GM23338 (cell line): ENCODE measurements around the gene ARFGAP2. TPM values are rescaled to one million over a fixed set of nuclear protein-coding genes. Genes with fewer than 3 reads are reported as not detected.

Experiments used
- ATAC-seq: fragments of 200-7000 bp; cut with Tn5 transposase; 3 replicates; pipeline ENCODE4 v1.9.1; 2020
- DNase-seq: peaks from one replicate; pipeline ENCODE4 v3.0.0-alpha.2; 2015; ENCODE audit warnings: low spot score
- H2AFZ ChIP-seq: fragments of 200-600 bp; sonication (generic); 2 replicates; pipeline ENCODE4 v1.8.0; 2016; ENCODE audit warnings: antibody characterized with exemption, mild to moderate bottlenecking, moderate library complexity
- H3F3A ChIP-seq: fragments of 200-600 bp; sonication (generic); replicated peaks from 2 replicates; pipeline ENCODE4 v1.8.0; 2017; ENCODE audit warnings: antibody characterized with exemption, mixed run types, low read depth
- H3K27ac ChIP-seq: fragments of 200-600 bp; sonication (generic); 2 replicates; pipeline ENCODE4 v1.6.1; 2016; ENCODE audit warnings: low read depth
- H3K27me3 ChIP-seq: fragments of 200-600 bp; sonication (generic); 2 replicates; pipeline ENCODE4 v1.8.0; 2016; ENCODE audit warnings: mild to moderate bottlenecking, mixed run types, moderate library complexity; ENCODE audit not compliant: insufficient read depth
- H3K36me3 ChIP-seq: fragments of 200-600 bp; sonication (generic); 2 replicates; pipeline ENCODE4 v1.8.0; 2016; ENCODE audit warnings: mild to moderate bottlenecking; ENCODE audit not compliant: insufficient read depth
- H3K4me1 ChIP-seq: fragments of 200-600 bp; sonication (generic); 2 replicates; pipeline ENCODE4 v1.8.0; 2016; ENCODE audit warnings: mild to moderate bottlenecking, moderate library complexity; ENCODE audit not compliant: insufficient read depth
- H3K4me2 ChIP-seq: fragments of 200-600 bp; sonication (generic); 2 replicates; pipeline ENCODE4 v1.7.1; 2017; ENCODE audit warnings: mixed run types
- H3K4me3 ChIP-seq: fragments of 200-600 bp; sonication (generic); 2 replicates; pipeline ENCODE4 v1.6.1; 2016; ENCODE audit warnings: mixed run types
- H3K79me2 ChIP-seq: fragments of 200-600 bp; sonication (generic); replicated peaks from 2 replicates; pipeline ENCODE4 v1.8.0; 2017; ENCODE audit warnings: mild to moderate bottlenecking; ENCODE audit not compliant: insufficient read depth
- H3K9me2 ChIP-seq: fragments of 200-600 bp; sonication (generic); 2 replicates; pipeline ENCODE4 v1.8.0; 2017; ENCODE audit not compliant: insufficient read depth
- H4K20me1 ChIP-seq: fragments of 200-600 bp; sonication (generic); replicated peaks from 2 replicates; pipeline ENCODE4 v1.8.0; 2017; ENCODE audit warnings: mild to moderate bottlenecking; ENCODE audit not compliant: insufficient read depth
- H3K27ac Mint-ChIP-seq: 2 replicates; pipeline ENCODE4 v1.8.0; 2020; ENCODE audit warnings: inconsistent platforms, mild to moderate bottlenecking, moderate library complexity, mixed read lengths
- H3K27me3 Mint-ChIP-seq: 3 replicates; pipeline ENCODE4 v1.8.0; 2022; ENCODE audit warnings: low read depth, mild to moderate bottlenecking, moderate library complexity, mixed read lengths, inconsistent platforms; ENCODE audit not compliant: insufficient read depth, poor library complexity
- H3K36me3 Mint-ChIP-seq: 3 replicates; pipeline ENCODE4 v1.8.0; 2021; ENCODE audit warnings: low read depth, mild to moderate bottlenecking, inconsistent platforms, moderate library complexity, mixed read lengths
- H3K4me1 Mint-ChIP-seq: 3 replicates; pipeline ENCODE4 v1.8.0; 2020; ENCODE audit warnings: mild to moderate bottlenecking, inconsistent platforms, mixed read lengths
- H3K4me3 Mint-ChIP-seq: 3 replicates; pipeline ENCODE4 v1.8.0; 2021; ENCODE audit warnings: moderate library complexity, mild to moderate bottlenecking, inconsistent platforms, mixed read lengths
- H3K9me3 Mint-ChIP-seq: 3 replicates; pipeline ENCODE4 v1.8.0; 2020; ENCODE audit warnings: moderate library complexity, mild to moderate bottlenecking, inconsistent platforms, mixed read lengths
- EZH2phosphoT487 ChIP-seq: fragments of 200-600 bp; sonication (generic); IDR thresholded peaks from one replicate; pipeline ENCODE4 v1.8.1; 2018; ENCODE audit warnings: antibody characterized with exemption; ENCODE audit not compliant: unreplicated experiment
- STAT1 ChIP-seq: IDR thresholded peaks from one replicate; pipeline ENCODE4 v1.6.1; 2016; ENCODE audit warnings: antibody characterized with exemption; ENCODE audit not compliant: unreplicated experiment
- ZNF331 ChIP-seq: fragments of 250-450 bp; sonication (Bioruptor Pico); IDR thresholded peaks from 2 replicates; pipeline ENCODE4 v1.5.0; 2020; ENCODE audit warnings: low read depth, mild to moderate bottlenecking, moderate library complexity
- polyA plus RNA-seq: library from polyadenylated mRNA; unstranded; fragments of >200 nt; fragmentation: Nextera tagmentation; extraction: Ambion mirVana; gene quantifications from 2 replicates; pipeline ENCODE4 v1.2.1, GENCODE V29; 2016
- total RNA-seq: library from RNA; depleted of rRNA; stranded (reverse); fragments of >200 nt; shearing (Covaris generic); gene quantifications from 2 replicates; pipeline ENCODE4 v1.2.3, GENCODE V29; 2014
- TF ChIP-seq, protein P1 (sequence below): IDR thresholded peaks from one replicate; pipeline ENCODE4 v1.6.1; 2018; ENCODE audit warnings: antibody characterized with exemption; ENCODE audit not compliant: unreplicated experiment
- TF ChIP-seq, protein P2 (sequence below), 2 experiments: fragments of 200-600 bp in 1 of 2; sonication (generic) in 1 of 2; conservative IDR thresholded peaks; 2 replicates each; pipeline versions ENCODE4 v1.5.1 to v1.6.1; 2016 to 2017; ENCODE audit warnings: antibody characterized with exemption in 2 of 2, low read depth in 2 of 2, mild to moderate bottlenecking in 2 of 2, moderate library complexity in 1 of 2
- TF ChIP-seq, protein P3 (sequence below): fragments of 250-450 bp; sonication (Bioruptor Pico); IDR thresholded peaks from 2 replicates; pipeline ENCODE4 v1.5.0; 2020; ENCODE audit warnings: mild to moderate bottlenecking, moderate library complexity

The ARFGAP2 gene
- total and polyA plus RNA-seq, 2 experiments from 2014 or later: 25.6 to 122 TPM

DNA sequence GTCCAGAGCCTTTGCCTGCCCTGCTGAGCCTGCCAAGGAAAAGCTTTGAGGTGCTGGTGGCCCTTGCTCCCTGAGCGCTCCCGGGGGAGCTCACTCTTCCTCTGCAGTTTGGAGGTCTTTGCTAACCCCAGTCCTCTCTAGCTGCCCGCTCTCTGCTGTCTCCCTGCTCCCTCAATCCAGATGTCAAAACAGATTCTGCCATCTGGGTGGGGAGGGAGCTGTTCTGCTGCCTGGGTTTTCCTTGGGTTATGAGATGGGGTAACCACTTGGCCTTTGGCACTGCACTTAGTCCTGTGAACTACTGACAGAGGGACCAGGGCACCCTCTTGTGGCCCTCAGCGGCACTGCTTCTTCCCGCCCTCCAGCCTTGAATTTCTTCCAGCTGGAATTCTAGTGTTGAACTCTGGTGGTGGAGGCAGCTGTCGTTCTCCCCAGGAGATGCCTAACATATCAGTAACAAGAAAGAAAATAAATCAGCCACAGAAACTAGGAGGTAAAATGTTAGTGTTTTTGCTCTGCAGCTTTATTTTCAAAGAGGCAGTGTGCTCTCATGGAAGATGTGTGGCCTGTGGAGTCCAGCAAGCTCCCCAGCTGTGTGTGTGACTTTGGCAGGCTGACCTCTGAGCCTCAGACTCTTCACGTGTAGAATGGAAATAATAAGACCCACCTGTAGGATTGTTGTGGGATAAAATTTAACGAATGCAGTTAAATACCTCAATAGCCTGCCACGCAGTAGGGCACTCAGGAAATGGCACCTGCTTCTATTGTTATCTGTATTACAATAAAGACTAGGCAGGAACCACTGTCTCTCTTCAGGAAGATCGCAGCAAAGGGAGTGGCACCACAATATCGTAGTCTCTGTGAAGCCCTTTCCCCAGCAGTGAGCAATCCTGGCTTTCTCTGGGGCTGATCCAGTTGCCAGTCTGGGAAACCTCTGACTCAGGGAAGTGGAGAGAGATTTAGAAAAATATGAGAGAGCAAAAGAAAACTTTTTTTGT is 23.4 kb downstream of the ARFGAP2 start:
- Histone ChIP-seq H3K4me3 (no peak overlapping the region), H3F3A (no peaks in the 10 kb centered on the region), H3K36me3 (no peaks in the 10 kb centered on the region), H3K27me3 (no peaks in the 10 kb centered on the region), H3K27ac (no peak overlapping the region), H3K79me2 (no peaks in the 10 kb centered on the region), H3K4me2 (peak overlapping the region; percentile 13; the same call in 1 of the 2 replicates), H3K9me2 (no peaks in the 10 kb centered on the region), H2AFZ (no peak overlapping the region), H3K4me1 (peaks cover 6% of the 10 kb centered on the region), H4K20me1 (no peaks in the 10 kb centered on the region; the same call in 1 of the 2 replicates)
- Mint-ChIP-seq H3K27me3 (peaks cover 7% of the 10 kb centered on the region), H3K4me1 (peaks cover 20% of the 10 kb centered on the region), H3K27ac (no peak overlapping the region), H3K4me3 (no peak overlapping the region), H3K36me3 (no peaks in the 10 kb centered on the region), H3K9me3 (no peaks in the 10 kb centered on the region)
- DNase-seq (peak; percentile 93), ATAC-seq (peak; percentile 90)
- TF ChIP-seq, protein P1, sequence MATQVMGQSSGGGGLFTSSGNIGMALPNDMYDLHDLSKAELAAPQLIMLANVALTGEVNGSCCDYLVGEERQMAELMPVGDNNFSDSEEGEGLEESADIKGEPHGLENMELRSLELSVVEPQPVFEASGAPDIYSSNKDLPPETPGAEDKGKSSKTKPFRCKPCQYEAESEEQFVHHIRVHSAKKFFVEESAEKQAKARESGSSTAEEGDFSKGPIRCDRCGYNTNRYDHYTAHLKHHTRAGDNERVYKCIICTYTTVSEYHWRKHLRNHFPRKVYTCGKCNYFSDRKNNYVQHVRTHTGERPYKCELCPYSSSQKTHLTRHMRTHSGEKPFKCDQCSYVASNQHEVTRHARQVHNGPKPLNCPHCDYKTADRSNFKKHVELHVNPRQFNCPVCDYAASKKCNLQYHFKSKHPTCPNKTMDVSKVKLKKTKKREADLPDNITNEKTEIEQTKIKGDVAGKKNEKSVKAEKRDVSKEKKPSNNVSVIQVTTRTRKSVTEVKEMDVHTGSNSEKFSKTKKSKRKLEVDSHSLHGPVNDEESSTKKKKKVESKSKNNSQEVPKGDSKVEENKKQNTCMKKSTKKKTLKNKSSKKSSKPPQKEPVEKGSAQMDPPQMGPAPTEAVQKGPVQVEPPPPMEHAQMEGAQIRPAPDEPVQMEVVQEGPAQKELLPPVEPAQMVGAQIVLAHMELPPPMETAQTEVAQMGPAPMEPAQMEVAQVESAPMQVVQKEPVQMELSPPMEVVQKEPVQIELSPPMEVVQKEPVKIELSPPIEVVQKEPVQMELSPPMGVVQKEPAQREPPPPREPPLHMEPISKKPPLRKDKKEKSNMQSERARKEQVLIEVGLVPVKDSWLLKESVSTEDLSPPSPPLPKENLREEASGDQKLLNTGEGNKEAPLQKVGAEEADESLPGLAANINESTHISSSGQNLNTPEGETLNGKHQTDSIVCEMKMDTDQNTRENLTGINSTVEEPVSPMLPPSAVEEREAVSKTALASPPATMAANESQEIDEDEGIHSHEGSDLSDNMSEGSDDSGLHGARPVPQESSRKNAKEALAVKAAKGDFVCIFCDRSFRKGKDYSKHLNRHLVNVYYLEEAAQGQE: no peak
- TF ChIP-seq, protein P2, sequence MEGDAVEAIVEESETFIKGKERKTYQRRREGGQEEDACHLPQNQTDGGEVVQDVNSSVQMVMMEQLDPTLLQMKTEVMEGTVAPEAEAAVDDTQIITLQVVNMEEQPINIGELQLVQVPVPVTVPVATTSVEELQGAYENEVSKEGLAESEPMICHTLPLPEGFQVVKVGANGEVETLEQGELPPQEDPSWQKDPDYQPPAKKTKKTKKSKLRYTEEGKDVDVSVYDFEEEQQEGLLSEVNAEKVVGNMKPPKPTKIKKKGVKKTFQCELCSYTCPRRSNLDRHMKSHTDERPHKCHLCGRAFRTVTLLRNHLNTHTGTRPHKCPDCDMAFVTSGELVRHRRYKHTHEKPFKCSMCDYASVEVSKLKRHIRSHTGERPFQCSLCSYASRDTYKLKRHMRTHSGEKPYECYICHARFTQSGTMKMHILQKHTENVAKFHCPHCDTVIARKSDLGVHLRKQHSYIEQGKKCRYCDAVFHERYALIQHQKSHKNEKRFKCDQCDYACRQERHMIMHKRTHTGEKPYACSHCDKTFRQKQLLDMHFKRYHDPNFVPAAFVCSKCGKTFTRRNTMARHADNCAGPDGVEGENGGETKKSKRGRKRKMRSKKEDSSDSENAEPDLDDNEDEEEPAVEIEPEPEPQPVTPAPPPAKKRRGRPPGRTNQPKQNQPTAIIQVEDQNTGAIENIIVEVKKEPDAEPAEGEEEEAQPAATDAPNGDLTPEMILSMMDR (conservative IDR thresholded peaks at IDR 0.05; ENCODE audit: low read depth in 2 of 2): peak; percentile 99
- TF ChIP-seq ZNF331 (CRISPR knock-in tag): no peak

DNA sequence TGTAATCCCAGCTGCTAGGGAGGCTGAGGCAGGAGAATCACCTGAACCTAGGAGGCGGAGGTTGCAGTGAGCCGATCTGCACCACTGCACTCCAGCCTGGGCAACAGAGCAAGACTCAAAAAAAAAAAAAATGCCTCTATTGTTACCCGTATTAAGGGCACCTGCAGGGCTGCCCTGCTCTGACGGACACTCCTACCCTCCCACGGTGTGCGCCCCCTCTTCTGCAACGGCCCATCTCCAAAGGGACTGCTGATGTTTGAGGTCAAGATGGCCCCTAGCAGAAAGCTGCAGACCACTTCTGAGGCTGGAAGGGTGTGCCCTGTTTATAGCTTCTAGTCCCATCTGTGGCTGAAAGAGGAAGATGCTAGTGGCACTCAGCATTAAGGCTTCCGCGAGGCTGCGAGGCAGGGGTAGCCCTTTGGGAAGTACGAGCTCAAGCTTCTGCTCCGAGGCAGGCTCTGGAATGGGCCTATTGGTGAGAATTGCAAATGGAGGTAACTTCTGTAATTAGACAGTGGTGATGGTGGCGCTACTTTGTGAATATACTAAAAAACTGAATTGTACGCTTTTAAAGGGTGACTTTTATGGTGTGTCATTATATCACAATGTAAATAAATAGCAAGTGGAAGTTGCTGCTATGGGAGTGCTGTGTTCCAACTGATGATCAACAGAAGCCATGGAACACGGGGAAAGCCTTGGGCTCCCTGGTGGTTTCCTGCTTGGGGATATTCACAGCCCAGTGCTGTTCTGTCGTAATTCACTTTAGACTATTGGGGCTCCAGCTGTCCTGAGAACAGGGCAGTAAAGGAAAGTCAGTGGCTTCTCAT is 24.3 kb downstream of the ARFGAP2 start:
- H3K79me2 ChIP-seq: no peaks in the 10 kb centered on the region
- ATAC-seq: no peak
- Mint-ChIP-seq H3K4me3 (no peak overlapping the region), H3K27me3 (peaks cover 7% of the 10 kb centered on the region), H3K27ac (no peak overlapping the region), H3K9me3 (no peaks in the 10 kb centered on the region), H3K36me3 (no peaks in the 10 kb centered on the region), H3K4me1 (peaks cover 20% of the 10 kb centered on the region)
- DNase-seq: no peak
- H3K4me2 ChIP-seq: no peak overlapping the region
- H2AFZ ChIP-seq: no peak overlapping the region
- no peaks in the 10 kb centered on the region; the same call in 1 of the 2 replicates for H4K20me1 ChIP-seq
- H3K27ac ChIP-seq: no peak overlapping the region
- H3K9me2 ChIP-seq: no peaks in the 10 kb centered on the region
- H3F3A ChIP-seq: no peaks in the 10 kb centered on the region
- no peaks in the 10 kb centered on the region for H3K27me3 ChIP-seq
- peaks cover 6% of the 10 kb centered on the region for H3K4me1 ChIP-seq
- no peaks in the 10 kb centered on the region for H3K36me3 ChIP-seq
- H3K4me3 ChIP-seq: no peak overlapping the region
- TF ChIP-seq STAT1 (no peak), EZH2phosphoT487 (no peak)
- TF ChIP-seq, protein P3, sequence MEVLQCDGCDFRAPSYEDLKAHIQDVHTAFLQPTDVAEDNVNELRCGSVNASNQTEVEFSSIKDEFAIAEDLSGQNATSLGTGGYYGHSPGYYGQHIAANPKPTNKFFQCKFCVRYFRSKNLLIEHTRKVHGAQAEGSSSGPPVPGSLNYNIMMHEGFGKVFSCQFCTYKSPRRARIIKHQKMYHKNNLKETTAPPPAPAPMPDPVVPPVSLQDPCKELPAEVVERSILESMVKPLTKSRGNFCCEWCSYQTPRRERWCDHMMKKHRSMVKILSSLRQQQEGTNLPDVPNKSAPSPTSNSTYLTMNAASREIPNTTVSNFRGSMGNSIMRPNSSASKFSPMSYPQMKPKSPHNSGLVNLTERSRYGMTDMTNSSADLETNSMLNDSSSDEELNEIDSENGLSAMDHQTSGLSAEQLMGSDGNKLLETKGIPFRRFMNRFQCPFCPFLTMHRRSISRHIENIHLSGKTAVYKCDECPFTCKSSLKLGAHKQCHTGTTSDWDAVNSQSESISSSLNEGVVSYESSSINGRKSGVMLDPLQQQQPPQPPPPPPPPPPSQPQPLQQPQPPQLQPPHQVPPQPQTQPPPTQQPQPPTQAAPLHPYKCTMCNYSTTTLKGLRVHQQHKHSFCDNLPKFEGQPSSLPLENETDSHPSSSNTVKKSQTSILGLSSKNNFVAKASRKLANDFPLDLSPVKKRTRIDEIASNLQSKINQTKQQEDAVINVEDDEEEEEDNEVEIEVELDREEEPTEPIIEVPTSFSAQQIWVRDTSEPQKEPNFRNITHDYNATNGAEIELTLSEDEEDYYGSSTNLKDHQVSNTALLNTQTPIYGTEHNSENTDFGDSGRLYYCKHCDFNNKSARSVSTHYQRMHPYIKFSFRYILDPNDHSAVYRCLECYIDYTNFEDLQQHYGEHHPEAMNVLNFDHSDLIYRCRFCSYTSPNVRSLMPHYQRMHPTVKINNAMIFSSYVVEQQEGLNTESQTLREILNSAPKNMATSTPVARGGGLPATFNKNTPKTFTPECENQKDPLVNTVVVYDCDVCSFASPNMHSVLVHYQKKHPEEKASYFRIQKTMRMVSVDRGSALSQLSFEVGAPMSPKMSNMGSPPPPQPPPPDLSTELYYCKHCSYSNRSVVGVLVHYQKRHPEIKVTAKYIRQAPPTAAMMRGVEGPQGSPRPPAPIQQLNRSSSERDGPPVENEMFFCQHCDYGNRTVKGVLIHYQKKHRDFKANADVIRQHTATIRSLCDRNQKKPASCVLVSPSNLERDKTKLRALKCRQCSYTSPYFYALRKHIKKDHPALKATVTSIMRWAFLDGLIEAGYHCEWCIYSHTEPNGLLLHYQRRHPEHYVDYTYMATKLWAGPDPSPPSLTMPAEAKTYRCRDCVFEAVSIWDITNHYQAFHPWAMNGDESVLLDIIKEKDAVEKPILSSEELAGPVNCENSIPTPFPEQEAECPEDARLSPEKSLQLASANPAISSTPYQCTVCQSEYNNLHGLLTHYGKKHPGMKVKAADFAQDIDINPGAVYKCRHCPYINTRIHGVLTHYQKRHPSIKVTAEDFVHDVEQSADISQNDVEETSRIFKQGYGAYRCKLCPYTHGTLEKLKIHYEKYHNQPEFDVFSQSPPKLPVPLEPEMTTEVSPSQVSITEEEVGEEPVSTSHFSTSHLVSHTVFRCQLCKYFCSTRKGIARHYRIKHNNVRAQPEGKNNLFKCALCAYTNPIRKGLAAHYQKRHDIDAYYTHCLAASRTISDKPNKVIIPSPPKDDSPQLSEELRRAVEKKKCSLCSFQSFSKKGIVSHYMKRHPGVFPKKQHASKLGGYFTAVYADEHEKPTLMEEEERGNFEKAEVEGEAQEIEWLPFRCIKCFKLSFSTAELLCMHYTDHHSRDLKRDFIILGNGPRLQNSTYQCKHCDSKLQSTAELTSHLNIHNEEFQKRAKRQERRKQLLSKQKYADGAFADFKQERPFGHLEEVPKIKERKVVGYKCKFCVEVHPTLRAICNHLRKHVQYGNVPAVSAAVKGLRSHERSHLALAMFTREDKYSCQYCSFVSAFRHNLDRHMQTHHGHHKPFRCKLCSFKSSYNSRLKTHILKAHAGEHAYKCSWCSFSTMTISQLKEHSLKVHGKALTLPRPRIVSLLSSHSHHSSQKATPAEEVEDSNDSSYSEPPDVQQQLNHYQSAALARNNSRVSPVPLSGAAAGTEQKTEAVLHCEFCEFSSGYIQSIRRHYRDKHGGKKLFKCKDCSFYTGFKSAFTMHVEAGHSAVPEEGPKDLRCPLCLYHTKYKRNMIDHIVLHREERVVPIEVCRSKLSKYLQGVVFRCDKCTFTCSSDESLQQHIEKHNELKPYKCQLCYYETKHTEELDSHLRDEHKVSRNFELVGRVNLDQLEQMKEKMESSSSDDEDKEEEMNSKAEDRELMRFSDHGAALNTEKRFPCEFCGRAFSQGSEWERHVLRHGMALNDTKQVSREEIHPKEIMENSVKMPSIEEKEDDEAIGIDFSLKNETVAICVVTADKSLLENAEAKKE: no peak
